CD4-positive, alpha-beta T cell (primary cell): Measurements from ENCODE around the gene CHD9. TPM values are rescaled to one million over a fixed set of nuclear protein-coding genes. Genes with fewer than 3 reads are reported as not detected.

Experiments used
- ATAC-seq: fragments of 200-7000 bp; cut with Tn5 transposase; one replicate; pipeline ENCODE4 v1.10.0; 2022; ENCODE audit warnings: mild to moderate bottlenecking; ENCODE audit not compliant: poor library complexity
- CTCF ChIA-PET: fragments of 350-600 bp; sonication (Branson Sonifier 250); formaldehyde crosslinking; loops from one replicate; lab custom pipeline; 2021; ENCODE audit warnings: antibody characterized with exemption, inconsistent platforms; lab: Charles Lee
- POLR2A ChIA-PET: fragments of 350-600 bp; sonication (Branson Sonifier 250); formaldehyde crosslinking; loops from one replicate; lab custom pipeline; 2021; ENCODE audit warnings: antibody characterized with exemption, inconsistent platforms; lab: Charles Lee
- DNase-seq, 14 experiments: peaks; one replicate each; pipeline ENCODE4 v3.0.0-alpha.2; 2013 to 2020; ENCODE audit warnings: mixed read lengths in 2 of 14
- H3K27ac ChIP-seq, 2 donors: one replicate each; pipeline versions ENCODE4 v1.5.1 to v1.7.0; 2013; ENCODE audit warnings: low read length in 2 of 2, low read depth in 1 of 2, mild to moderate bottlenecking in 1 of 2
- H3K27me3 ChIP-seq, 2 experiments: 1 replicate in 1 of 2; 2 replicates in 1 of 2; pipeline versions ENCODE4 v1.6.1 to v1.7.0; 2013; ENCODE audit warnings: low read length in 2 of 2, control low read depth in 1 of 2, mild to moderate bottlenecking in 1 of 2, moderate library complexity in 1 of 2; ENCODE audit not compliant: insufficient read depth in 2 of 2, control insufficient read depth in 1 of 2
- H3K36me3 ChIP-seq: one replicate; pipeline ENCODE4 v1.6.1; 2013; ENCODE audit warnings: low read length, control low read depth; ENCODE audit not compliant: insufficient read depth
- H3K4me1 ChIP-seq: one replicate; pipeline ENCODE4 v1.6.1; 2013; ENCODE audit warnings: low read length, control low read depth; ENCODE audit not compliant: insufficient read depth
- H3K4me3 ChIP-seq: one replicate; pipeline ENCODE4 v1.5.1; 2013; ENCODE audit warnings: mild to moderate bottlenecking, low read length, moderate library complexity
- H3K9me3 ChIP-seq, 2 experiments: 1 replicate in 1 of 2; 2 replicates in 1 of 2; pipeline versions ENCODE4 v1.6.1 to v1.7.0; 2013; ENCODE audit warnings: low read length in 2 of 2, mild to moderate bottlenecking in 2 of 2, control low read depth in 1 of 2, moderate library complexity in 1 of 2; ENCODE audit not compliant: control insufficient read depth in 1 of 2, insufficient read depth in 1 of 2
- H3K27ac Mint-ChIP-seq: one replicate; pipeline ENCODE4 v1.8.0; 2020; ENCODE audit warnings: mixed read lengths
- H3K27me3 Mint-ChIP-seq: one replicate; pipeline ENCODE4 v1.8.0; 2021; ENCODE audit warnings: mixed read lengths
- H3K36me3 Mint-ChIP-seq: one replicate; pipeline ENCODE4 v1.8.0; 2021; ENCODE audit warnings: low read depth, mixed read lengths
- H3K4me1 Mint-ChIP-seq: one replicate; pipeline ENCODE4 v1.8.0; 2021; ENCODE audit warnings: low read depth, mixed read lengths
- H3K4me3 Mint-ChIP-seq: one replicate; pipeline ENCODE4 v1.8.0; 2020; ENCODE audit warnings: mild to moderate bottlenecking, mixed read lengths
- H3K9me3 Mint-ChIP-seq: one replicate; pipeline ENCODE4 v1.8.0; 2020; ENCODE audit warnings: mixed read lengths
- CTCF ChIP-seq: fragments of 200-600 bp; IDR thresholded peaks from one replicate; pipeline ENCODE4 v1.8.0; 2022; ENCODE audit warnings: antibody characterized with exemption, mild to moderate bottlenecking
- intact Hi-C, 2 experiments: fragments of 100-400 bp; cut with DNase I in 1 of 2; cut with micrococcal nuclease in 1 of 2; formaldehyde crosslinking; loops; one replicate each; pipeline versions ENCODE4 v1.15.1 to v1.9.0; 2023 to 2025; cut with DNase I, micrococcal nuclease
- total RNA-seq, 174 experiments: library from RNA in 2 of 174; stranded (reverse) in 2 of 174; gene quantifications; one replicate each; pipeline ENCODE4 v1.2.3 and lab custom pipeline; 2021 to 2026

Gene CHD9
- total RNA-seq, 2 experiments from 2014 or later, result 28.2 to 28.8 TPM

- H3K27ac ChIP-seq, result no peak overlapping the region
- H3K9me3 Mint-ChIP-seq, result no peaks in the 10 kb centered on the region
- DNase-seq (no peak), ATAC-seq (no peak)
- H3K9me3 ChIP-seq, result no peaks in the 10 kb centered on the region
- peaks cover 81% of the 10 kb centered on the region for H3K36me3 Mint-ChIP-seq
- no peaks in the 10 kb centered on the region for H3K27me3 Mint-ChIP-seq
- TF ChIP-seq CTCF, result no peak
- no peaks in the 10 kb centered on the region for H3K4me1 ChIP-seq
- peaks cover 57% of the 10 kb centered on the region for H3K36me3 ChIP-seq
- H3K27ac Mint-ChIP-seq, result no peak overlapping the region
- H3K4me1 Mint-ChIP-seq, result no peaks in the 10 kb centered on the region
- ChIA-PET CTCF (interaction anchor here (1.3 kb wide), 1 partner anchor 8 kb away, joined by 3 read pairs; no protein-coding TSS in a partner anchor), POLR2A (no interaction called here)
- no peak overlapping the region for H3K4me3 ChIP-seq
- intact Hi-C loops, result no loop called here
- H3K4me3 Mint-ChIP-seq, result no peak overlapping the region
- no peaks in the 10 kb centered on the region for H3K27me3 ChIP-seq
Measured at GRCh38 chr16:53232826-53233529, 178.2 kb downstream of the CHD9 start.

GRCh38 chr16:53234836-53235235 lies 180.0 kb downstream of the CHD9 start:
- no peak overlapping the region for H3K27ac Mint-ChIP-seq
- ATAC-seq (no peak), DNase-seq (no peak)
- H3K36me3 Mint-ChIP-seq, result peaks cover 71% of the 10 kb centered on the region
- intact Hi-C loops, result no loop called here
- H3K27ac ChIP-seq, result no peak overlapping the region
- ChIA-PET POLR2A (no interaction called here), CTCF (no interaction called here)
- H3K9me3 ChIP-seq, result no peaks in the 10 kb centered on the region
- no peaks in the 10 kb centered on the region for H3K4me1 Mint-ChIP-seq
- TF ChIP-seq CTCF, result no peak
- H3K4me3 Mint-ChIP-seq, result no peak overlapping the region
- no peaks in the 10 kb centered on the region for H3K27me3 ChIP-seq
- no peaks in the 10 kb centered on the region for H3K27me3 Mint-ChIP-seq
- H3K4me3 ChIP-seq, result no peak overlapping the region
- H3K36me3 ChIP-seq, result peaks cover 56% of the 10 kb centered on the region
- H3K4me1 ChIP-seq, result no peaks in the 10 kb centered on the region
- H3K9me3 Mint-ChIP-seq, result no peaks in the 10 kb centered on the region

GRCh38 chr16:53235851-53236250 lies 181.1 kb downstream of the CHD9 start:
- Mint-ChIP-seq H3K36me3 (peaks cover 64% of the 10 kb centered on the region), H3K4me3 (no peak overlapping the region)
- ATAC-seq, result no peak

More at GRCh38 chr16:53235851-53236250, 181.1 kb downstream of the CHD9 start:
- Mint-ChIP-seq H3K27ac (no peak overlapping the region), H3K9me3 (no peaks in the 10 kb centered on the region), H3K27me3 (no peaks in the 10 kb centered on the region), H3K4me1 (no peaks in the 10 kb centered on the region)
- Histone ChIP-seq H3K36me3 (peaks cover 53% of the 10 kb centered on the region), H3K27me3 (no peaks in the 10 kb centered on the region), H3K9me3 (no peaks in the 10 kb centered on the region), H3K27ac (no peak overlapping the region), H3K4me3 (no peak overlapping the region), H3K4me1 (no peaks in the 10 kb centered on the region)
- POLR2A ChIA-PET, result no interaction called here
- CTCF ChIA-PET, result no interaction called here
- no peak for TF ChIP-seq CTCF
- DNase-seq, result no peak
- intact Hi-C loops, result no loop called here
